Adrenal gland (tissue), 12 donors: ENCODE measurements around the gene OAT. TPM values are rescaled to one million over a fixed set of nuclear protein-coding genes. Genes with fewer than 3 reads are reported as not detected.
A peak's percentile ranks its signal among the peaks of the same experiment; 100 is the strongest.

Experiments
- DNase-seq, 7 donors: peaks; one replicate each; pipeline ENCODE4 v3.0.0-alpha.2; 2019 to 2020
- H3K27ac ChIP-seq, 5 donors: fragments of 200-600 bp; sonication (generic) in 4 of 5; 1 replicate in 3 of 5; 2 replicates in 2 of 5; pipeline versions ENCODE4 v1.5.1 to v1.8.0; 2016 to 2020; ENCODE audit warnings: mild to moderate bottlenecking in 1 of 5
- H3K27me3 ChIP-seq: fragments of 200-600 bp; 2 replicates; pipeline ENCODE4 v1.8.0; 2021
- H3K36me3 ChIP-seq, 2 donors: fragments of 200-600 bp; replicated peaks in 1 of 2; 1 replicate in 1 of 2; 2 replicates in 1 of 2; pipeline versions ENCODE4 v1.5.1 to v1.8.0; 2018 to 2022
- H3K4me1 ChIP-seq, 2 donors: fragments of 200-600 bp; replicated peaks in 1 of 2; 1 replicate in 1 of 2; 2 replicates in 1 of 2; pipeline versions ENCODE4 v1.5.1 to v1.8.0; 2018 to 2021
- H3K4me3 ChIP-seq, 4 donors: fragments of 200-600 bp; sonication (generic) in 3 of 4; one replicate each; pipeline ENCODE4 v1.5.1; 2016 to 2018
- H3K9me3 ChIP-seq, 3 donors: fragments of 200-600 bp; sonication (generic) in 1 of 3; replicated peaks in 1 of 3; 1 replicate in 2 of 3; 2 replicates in 1 of 3; pipeline versions ENCODE4 v1.5.1 to v1.8.0; 2016 to 2021
- POLR2A ChIP-seq, 2 donors: fragments of 450-650 bp; IDR thresholded peaks; one replicate each; pipeline ENCODE4 v1.6.1; 2017; ENCODE audit warnings: antibody characterized with exemption in 2 of 2, mild to moderate bottlenecking in 2 of 2, moderate library complexity in 1 of 2
- WGBS, 4 donors: extraction: QIAGEN DNeasy Blood & Tissue Kit in 2 of 4; methylation state at CpG; one replicate each; pipeline versions ENCODE4 v1.1.5 to v1.1.7; 2013 to 2017; 5-methylcytosine and 5-hydroxymethylcytosine counted together
- intact Hi-C, 2 donors: fragments of 100-400 bp; cut with DNase I; formaldehyde crosslinking; loops; one replicate each; pipeline versions ENCODE4 v1.14.1 to v1.15.0; 2022 to 2023
- polyA plus RNA-seq, 3 donors: library from polyadenylated mRNA; stranded (reverse); fragments of 200-250 nt in 2 of 3; fragments of 350-450 nt in 1 of 3; fragmentation: Illumina TruSeq in 1 of 3; extraction: RNeasy Lipid Tissue Mini Kit (QIAGEN cat#74804) in 1 of 3; gene quantifications; one replicate each; pipeline ENCODE4 v1.2.3, GENCODE V29; 2013 to 2014
- total RNA-seq, 9 donors: library from RNA; depleted of rRNA in 4 of 9; stranded (reverse); fragments of >200 nt in 4 of 9; fragments of 120-200 nt in 1 of 9; fragmentation: NEBNext Ultra II Directional in 1 of 9; extraction: Animal tissue kit (Norgen Biotek cat#: 25700) in 1 of 9; gene quantifications; one replicate each; pipeline versions ENCODE4 v1.1.0 to v1.2.4, GENCODE V29; 2013 to 2023
- TF ChIP-seq, protein P1 (sequence below), 6 experiments: fragments of 450-650 bp in 4 of 6; fragments of 200-600 bp in 2 of 6; sonication (generic) in 1 of 6; IDR thresholded peaks; 1 replicate in 5 of 6; 2 replicates in 1 of 6; pipeline versions ENCODE4 v1.5.1 to v1.8.0; 2016 to 2021; ENCODE audit warnings: antibody characterized with exemption in 6 of 6, mild to moderate bottlenecking in 2 of 6, moderate library complexity in 1 of 6
- donor health status: healthy with polysubstance abuse.
- donor health status: Bipolar disorder and iron deficiency.
- donor health status: DM: yes; HTN: yes; CAD: no.
- donor health status: DM: no; HTN: no; CAD: no.
- donor health status: DM: no; HTN: no; CAD: no.
- donor health status: DM: yes; HTN: yes; CAD: no.

The OAT gene
- total and polyA plus RNA-seq, 12 donors: 39.7 to 244 (median 159) TPM

DNA sequence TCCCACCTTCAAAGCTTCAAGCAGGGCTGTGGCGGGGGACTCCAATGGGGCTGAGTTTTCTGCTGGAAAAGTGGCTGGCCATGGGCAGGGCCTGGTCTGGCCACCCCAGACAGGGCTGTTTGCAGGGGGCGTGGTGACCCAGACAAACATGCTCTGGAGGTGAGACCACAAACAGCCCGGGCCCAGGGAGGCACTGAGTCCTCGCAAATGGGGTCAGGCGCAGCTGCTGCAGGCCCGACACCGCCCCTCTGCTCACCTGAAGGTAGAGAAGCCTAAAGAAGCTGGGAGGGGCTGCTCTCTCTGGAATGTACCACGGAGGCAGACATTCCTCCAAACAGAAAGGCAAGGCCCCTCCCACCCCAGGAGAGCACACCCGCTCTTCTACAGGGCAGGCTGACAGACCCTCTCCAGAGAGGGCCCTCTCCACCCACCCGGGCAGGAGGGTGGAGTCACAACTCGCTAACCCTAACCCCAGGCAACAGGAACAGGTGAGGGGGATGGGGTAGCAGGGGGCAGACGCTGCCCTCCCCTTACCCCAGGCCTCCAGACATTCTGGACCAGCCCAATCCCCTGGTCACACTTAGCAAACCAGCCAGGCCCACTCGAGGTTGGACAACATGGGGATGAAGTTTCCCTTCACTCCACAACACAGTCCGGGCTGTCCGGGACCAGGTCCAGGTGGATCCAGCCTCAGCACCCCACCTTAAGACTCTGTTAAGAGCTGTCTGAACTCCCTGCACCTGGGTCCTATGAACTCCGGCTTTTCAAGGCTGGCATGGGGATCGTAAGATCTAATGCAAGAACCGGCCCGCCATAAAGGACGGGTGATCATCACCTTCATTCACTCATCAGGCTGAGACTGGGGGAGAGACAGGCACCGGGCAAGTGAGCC is 32.3 kb downstream of the OAT start:
- Histone ChIP-seq H3K27ac (no peak overlapping the region), H3K4me1 (peaks cover 5 to 8% of the 10 kb centered on the region in 2 donors), H3K9me3 (no peaks in the 10 kb centered on the region), H3K36me3 (no peaks in the 10 kb centered on the region), H3K4me3 (no peak overlapping the region), H3K27me3 (peaks cover 3% of the 10 kb centered on the region)
- WGBS, 4 donors: 87 to 92% (median 90%) methylated on average over 1 to 21 of the region's 21 CpGs
- intact Hi-C loops: loop anchor here in 1 of 2 donors (10.0 kb wide), 2 partner anchors 292 to 802 kb away; partner anchors contain the start of gene CHST15
- no peak for TF ChIP-seq POLR2A (IDR thresholded peaks at IDR 0.05)
- TF ChIP-seq, protein P1, sequence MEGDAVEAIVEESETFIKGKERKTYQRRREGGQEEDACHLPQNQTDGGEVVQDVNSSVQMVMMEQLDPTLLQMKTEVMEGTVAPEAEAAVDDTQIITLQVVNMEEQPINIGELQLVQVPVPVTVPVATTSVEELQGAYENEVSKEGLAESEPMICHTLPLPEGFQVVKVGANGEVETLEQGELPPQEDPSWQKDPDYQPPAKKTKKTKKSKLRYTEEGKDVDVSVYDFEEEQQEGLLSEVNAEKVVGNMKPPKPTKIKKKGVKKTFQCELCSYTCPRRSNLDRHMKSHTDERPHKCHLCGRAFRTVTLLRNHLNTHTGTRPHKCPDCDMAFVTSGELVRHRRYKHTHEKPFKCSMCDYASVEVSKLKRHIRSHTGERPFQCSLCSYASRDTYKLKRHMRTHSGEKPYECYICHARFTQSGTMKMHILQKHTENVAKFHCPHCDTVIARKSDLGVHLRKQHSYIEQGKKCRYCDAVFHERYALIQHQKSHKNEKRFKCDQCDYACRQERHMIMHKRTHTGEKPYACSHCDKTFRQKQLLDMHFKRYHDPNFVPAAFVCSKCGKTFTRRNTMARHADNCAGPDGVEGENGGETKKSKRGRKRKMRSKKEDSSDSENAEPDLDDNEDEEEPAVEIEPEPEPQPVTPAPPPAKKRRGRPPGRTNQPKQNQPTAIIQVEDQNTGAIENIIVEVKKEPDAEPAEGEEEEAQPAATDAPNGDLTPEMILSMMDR (IDR thresholded peaks at IDR 0.05): no peak
- peak in 1 of 7 donors; percentile 5 for DNase-seq

DNA sequence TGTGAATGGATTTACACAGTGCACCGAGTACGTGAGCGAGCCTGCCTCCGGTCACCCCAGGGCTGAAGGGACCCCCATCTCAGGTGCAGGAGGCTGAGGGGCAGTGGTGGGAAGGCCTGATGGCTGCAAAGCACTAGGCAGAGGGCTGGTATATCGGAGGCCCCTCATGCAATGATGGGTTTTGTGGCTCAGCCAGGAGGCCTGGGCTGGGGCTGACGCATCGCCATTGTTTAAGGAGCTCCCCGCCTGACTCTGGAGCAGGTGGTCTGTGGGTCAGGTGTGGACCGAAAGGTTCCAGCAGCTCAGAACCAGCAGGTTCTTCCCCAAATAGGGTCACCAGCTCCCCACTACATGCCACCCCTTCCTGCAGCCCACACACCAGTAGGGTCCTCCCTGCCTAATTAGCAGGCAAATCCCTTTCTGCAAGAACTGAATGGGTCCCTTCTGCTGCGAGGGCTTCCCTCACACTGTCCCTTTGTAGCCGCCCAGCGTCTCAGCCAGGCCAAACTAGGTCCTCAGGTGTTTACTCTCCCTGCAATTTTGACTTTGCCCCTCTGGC is 33.0 kb downstream of the OAT start:
- Histone ChIP-seq H3K9me3 (no peaks in the 10 kb centered on the region), H3K4me3 (no peak overlapping the region), H3K27me3 (peaks cover 9% of the 10 kb centered on the region), H3K27ac (no peak overlapping the region), H3K4me1 (peaks cover 5 to 8% of the 10 kb centered on the region in 2 donors), H3K36me3 (no peaks in the 10 kb centered on the region)
- peak in 1 of 7 donors; percentile 5 for DNase-seq
- 83 to 92% (median 88%) methylated on average over 8 to 12 of the region's 12 CpGs for WGBS, 4 donors
- no peak for TF ChIP-seq POLR2A (IDR thresholded peaks at IDR 0.05)
- TF ChIP-seq, protein P1 (IDR thresholded peaks at IDR 0.05): no peak
- intact Hi-C loops: loop anchor here in 1 of 2 donors (10.0 kb wide), 2 partner anchors 291 to 801 kb away; partner anchors contain the start of gene CHST15

DNA sequence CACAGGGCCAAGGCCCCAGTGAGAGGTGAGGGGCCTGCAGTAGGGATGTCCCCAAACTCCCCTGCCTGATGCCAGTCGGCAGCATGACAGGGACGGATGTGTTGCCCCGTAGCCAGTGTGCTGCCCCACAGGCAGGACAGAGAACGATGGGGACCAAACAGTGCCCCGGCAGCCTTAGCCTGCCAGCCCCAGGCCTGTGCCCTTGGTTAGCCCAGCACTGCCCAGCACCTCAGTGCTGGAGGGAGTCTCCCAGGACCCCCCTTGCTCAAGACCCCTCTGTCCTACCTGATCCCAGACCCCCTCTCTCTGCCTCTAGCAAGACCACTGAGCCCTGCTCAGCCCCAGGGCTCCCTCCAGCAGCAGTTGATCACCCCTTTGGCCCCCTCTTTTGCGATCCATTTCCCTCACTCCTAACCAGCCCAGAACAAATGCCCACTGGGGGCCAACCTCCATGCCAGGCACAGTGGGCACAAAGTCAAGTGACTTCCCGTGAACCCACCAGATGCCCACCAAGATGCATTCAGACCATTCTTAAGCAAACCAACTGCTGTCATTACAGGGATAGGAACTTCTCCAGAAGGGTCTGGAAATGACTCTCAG is 34.0 kb downstream of the OAT start:
- Histone ChIP-seq H3K27me3 (peaks cover 9% of the 10 kb centered on the region), H3K36me3 (no peaks in the 10 kb centered on the region), H3K9me3 (no peaks in the 10 kb centered on the region), H3K4me1 (peaks cover 5 to 8% of the 10 kb centered on the region in 2 donors), H3K27ac (no peak overlapping the region), H3K4me3 (no peak overlapping the region)
- intact Hi-C loops: loop anchor here in 1 of 2 donors (10.0 kb wide), 2 partner anchors 290 to 800 kb away; partner anchors contain the start of gene CHST15
- DNase-seq: no peak
- no peak for TF ChIP-seq POLR2A (IDR thresholded peaks at IDR 0.05)
- WGBS, 4 donors: 78 to 89% (median 84%) methylated on average over 7 of the region's 7 CpGs

DNA sequence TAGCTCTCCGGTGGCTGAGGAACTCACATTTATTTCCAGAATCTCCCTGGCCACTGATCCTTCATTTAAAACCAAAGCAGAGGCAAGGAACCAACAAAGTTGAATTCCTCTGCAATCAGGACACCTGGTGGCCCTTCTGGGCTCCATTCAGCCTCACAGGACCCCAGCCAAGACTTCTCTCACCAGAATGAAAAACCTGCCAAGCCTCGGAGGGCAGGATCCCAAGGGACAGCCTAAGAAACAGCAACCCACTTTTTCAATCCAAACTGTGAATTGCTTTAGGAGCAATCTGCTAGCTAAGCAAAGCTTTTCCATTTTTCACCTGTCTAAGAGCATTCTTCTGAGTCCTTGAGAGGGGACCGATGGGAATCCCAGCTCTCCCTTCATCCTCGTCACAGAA is 34.6 kb downstream of the OAT start:
- Histone ChIP-seq H3K4me1 (peaks cover 5% of the 10 kb centered on the region in 2 donors), H3K27me3 (peaks cover 9% of the 10 kb centered on the region), H3K27ac (no peak overlapping the region), H3K4me3 (no peak overlapping the region), H3K36me3 (no peaks in the 10 kb centered on the region), H3K9me3 (no peaks in the 10 kb centered on the region)
- intact Hi-C loops: loop anchor here in 1 of 2 donors (10.0 kb wide), 2 partner anchors 289 to 799 kb away; partner anchors contain the start of gene CHST15
- DNase-seq: no peak
- TF ChIP-seq POLR2A (IDR thresholded peaks at IDR 0.05): no peak
- TF ChIP-seq, protein P1 (IDR thresholded peaks at IDR 0.05): no peak
- 57 to 77% (median 59%) methylated on average over 3 to 4 of the region's 4 CpGs for WGBS, 4 donors
